K562 (cell line): ENCODE results near the gene THBS2. TPM values are rescaled to one million over a fixed set of nuclear protein-coding genes. Genes with fewer than 3 reads are reported as not detected.
A peak's percentile ranks its signal among the peaks of the same experiment; 100 is the strongest.

Experiments used
- CBX8 ChIP-seq: fragments of 200-600 bp; sonication (generic); IDR thresholded peaks from 2 replicates; pipeline ENCODE4 v1.6.1; 2012; ENCODE audit warnings: borderline replicate concordance, mixed run types, low read depth, mild to moderate bottlenecking, moderate library complexity, mixed read lengths, low read length, control low read depth, inconsistent platforms; ENCODE audit not compliant: poor library complexity, severe bottlenecking; ENCODE audit errors: extremely low read depth
- MAZ ChIP-seq, 2 experiments: fragments of 450-650 bp in 1 of 2; sonication (generic) in 1 of 2; formaldehyde crosslinking; IDR thresholded peaks in 1 of 2; conservative IDR thresholded peaks in 1 of 2; 2 replicates each; pipeline versions ENCODE4 v1.4.0 to v1.5.0; 2020; ENCODE audit warnings: mild to moderate bottlenecking in 1 of 2, missing genetic modification reagents in 1 of 2
- TEAD2 ChIP-seq: fragments of 450-650 bp; IDR thresholded peaks from 2 replicates; pipeline ENCODE4 v1.6.1; 2016; ENCODE audit warnings: missing genetic modification characterization, control low read depth, missing compliant biosample characterization
- XRCC4 ChIP-seq: IDR thresholded peaks from one replicate; pipeline ENCODE4 v1.6.1; 2011; ENCODE audit not compliant: insufficient read depth, insufficient read length; ENCODE audit errors: extremely low read depth
- ZZZ3 ChIP-seq: fragments of 450-650 bp; IDR thresholded peaks from 2 replicates; pipeline ENCODE4 v1.6.1; 2016; ENCODE audit warnings: antibody characterized with exemption, mild to moderate bottlenecking, moderate library complexity
- polyA plus RNA-seq, 8 experiments: library from polyadenylated mRNA; depleted of rRNA in 4 of 8; stranded (reverse) in 5 of 8; unstranded in 3 of 8; fragments of >200 nt; fragmentation: Nextera tagmentation in 2 of 8; fragmentation: Illumina TruSeq in 1 of 8; extraction: Ambion mirVana in 2 of 8; extraction: Trizol in 1 of 8; gene quantifications; 2 replicates each; pipeline versions ENCODE4 v1.2.1 to v1.2.3, GENCODE V29; 2011 to 2014; ENCODE audit warnings: inconsistent platforms in 1 of 8, missing spikeins in 1 of 8
- total RNA-seq, 7 experiments: library from RNA; depleted of rRNA in 6 of 7; stranded (reverse); fragments of >200 nt in 6 of 7; fragmentation: Illumina TruSeq in 2 of 7; extraction: Trizol in 2 of 7; gene quantifications; 2 replicates each; pipeline versions ENCODE4 v1.2.1 to v1.2.3, GENCODE V29; 2011 to 2021; ENCODE audit warnings: low replicate concordance in 1 of 7
- TF ChIP-seq, protein P1 (sequence below): fragments of 450-650 bp; IDR thresholded peaks from 2 replicates; pipeline ENCODE4 v1.6.1; 2018; ENCODE audit not compliant: partially characterized antibody
- TF ChIP-seq, protein P2 (sequence below), 3 experiments: fragments of 200-800 bp in 1 of 3; fragments of 250-450 bp in 1 of 3; fragments of 450-650 bp in 1 of 3; sonication (Bioruptor Pico) in 1 of 3; sonication (Bioruptor generic) in 1 of 3; formaldehyde crosslinking in 1 of 3; IDR thresholded peaks; 2 replicates each; pipeline versions ENCODE4 v1.6.1 to v1.8.0; 2016 to 2022; ENCODE audit warnings: mild to moderate bottlenecking in 2 of 3, missing genetic modification characterization in 2 of 3, missing compliant biosample characterization in 1 of 3, moderate library complexity in 1 of 3
- TF ChIP-seq, protein P3 (sequence below): fragments of 200-400 bp; formaldehyde crosslinking; IDR thresholded peaks from 2 replicates; pipeline ENCODE4 v1.6.1; 2017; ENCODE audit warnings: mild to moderate bottlenecking, low read depth, low read length, moderate library complexity
- TF ChIP-seq, protein P4 (sequence below): fragments of 450-650 bp; IDR thresholded peaks from 2 replicates; pipeline ENCODE4 v1.6.1; 2016; ENCODE audit warnings: mild to moderate bottlenecking

The THBS2 gene
- total and polyA plus RNA-seq, 9 of the 15 experiments (the other 6 are each of a cell fraction or from before 2014, with no cell fraction given), result 0.03 to 0.11 (median 0.03) TPM; not detected in 6

DNA sequence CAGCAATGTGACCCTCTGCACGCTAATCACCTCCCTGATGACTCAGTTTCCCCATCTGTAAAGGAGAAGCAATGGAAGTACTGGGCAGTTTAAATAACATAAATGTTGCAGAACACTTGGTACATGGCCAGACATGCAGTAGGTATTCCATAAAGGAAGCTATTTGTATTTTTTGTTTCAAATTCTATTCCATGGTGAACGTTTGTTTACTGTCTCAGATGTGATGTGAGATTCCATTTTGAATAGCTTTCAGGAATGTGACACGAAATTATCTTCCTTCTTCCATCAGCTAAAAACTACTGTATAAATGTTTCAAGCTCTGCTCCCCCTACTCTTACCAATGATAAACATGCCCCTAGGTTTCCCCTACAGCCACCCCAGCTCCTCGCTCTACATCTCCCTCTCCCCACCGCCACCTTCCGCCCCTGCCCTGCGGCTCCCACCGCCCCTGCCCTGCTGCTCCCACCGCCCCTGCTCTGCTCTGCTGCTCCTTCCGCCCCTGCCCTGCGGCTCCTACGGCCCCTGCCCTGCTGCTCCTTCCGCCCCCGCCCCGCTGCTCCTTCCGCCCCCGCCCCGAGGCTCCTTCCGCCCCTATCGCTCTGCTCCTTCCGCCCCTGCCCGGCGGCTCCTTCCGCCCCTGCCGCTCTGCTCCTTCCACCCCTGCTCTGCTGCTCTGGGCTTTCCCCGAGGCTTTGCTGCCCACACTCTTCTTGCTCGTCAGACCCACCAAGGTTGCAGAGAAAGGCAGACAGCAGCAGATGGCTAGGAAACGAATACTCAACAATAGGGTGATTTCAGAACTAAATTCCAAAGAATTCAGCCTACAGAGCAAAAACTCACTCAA, 78.9 kb downstream of the THBS2 start (continued):
- TF ChIP-seq, protein P1, sequence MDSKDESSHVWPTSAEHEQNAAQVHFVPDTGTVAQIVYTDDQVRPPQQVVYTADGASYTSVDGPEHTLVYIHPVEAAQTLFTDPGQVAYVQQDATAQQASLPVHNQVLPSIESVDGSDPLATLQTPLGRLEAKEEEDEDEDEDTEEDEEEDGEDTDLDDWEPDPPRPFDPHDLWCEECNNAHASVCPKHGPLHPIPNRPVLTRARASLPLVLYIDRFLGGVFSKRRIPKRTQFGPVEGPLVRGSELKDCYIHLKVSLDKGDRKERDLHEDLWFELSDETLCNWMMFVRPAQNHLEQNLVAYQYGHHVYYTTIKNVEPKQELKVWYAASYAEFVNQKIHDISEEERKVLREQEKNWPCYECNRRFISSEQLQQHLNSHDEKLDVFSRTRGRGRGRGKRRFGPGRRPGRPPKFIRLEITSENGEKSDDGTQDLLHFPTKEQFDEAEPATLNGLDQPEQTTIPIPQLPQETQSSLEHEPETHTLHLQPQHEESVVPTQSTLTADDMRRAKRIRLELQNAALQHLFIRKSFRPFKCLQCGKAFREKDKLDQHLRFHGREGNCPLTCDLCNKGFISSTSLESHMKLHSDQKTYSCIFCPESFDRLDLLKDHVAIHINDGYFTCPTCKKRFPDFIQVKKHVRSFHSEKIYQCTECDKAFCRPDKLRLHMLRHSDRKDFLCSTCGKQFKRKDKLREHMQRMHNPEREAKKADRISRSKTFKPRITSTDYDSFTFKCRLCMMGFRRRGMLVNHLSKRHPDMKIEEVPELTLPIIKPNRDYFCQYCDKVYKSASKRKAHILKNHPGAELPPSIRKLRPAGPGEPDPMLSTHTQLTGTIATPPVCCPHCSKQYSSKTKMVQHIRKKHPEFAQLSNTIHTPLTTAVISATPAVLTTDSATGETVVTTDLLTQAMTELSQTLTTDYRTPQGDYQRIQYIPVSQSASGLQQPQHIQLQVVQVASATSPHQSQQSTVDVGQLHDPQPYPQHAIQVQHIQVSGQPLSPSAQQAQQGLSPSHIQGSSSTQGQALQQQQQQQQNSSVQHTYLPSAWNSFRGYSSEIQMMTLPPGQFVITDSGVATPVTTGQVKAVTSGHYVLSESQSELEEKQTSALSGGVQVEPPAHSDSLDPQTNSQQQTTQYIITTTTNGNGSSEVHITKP, result no peak
- TF ChIP-seq XRCC4, result no peak
- TF ChIP-seq, protein P2, sequence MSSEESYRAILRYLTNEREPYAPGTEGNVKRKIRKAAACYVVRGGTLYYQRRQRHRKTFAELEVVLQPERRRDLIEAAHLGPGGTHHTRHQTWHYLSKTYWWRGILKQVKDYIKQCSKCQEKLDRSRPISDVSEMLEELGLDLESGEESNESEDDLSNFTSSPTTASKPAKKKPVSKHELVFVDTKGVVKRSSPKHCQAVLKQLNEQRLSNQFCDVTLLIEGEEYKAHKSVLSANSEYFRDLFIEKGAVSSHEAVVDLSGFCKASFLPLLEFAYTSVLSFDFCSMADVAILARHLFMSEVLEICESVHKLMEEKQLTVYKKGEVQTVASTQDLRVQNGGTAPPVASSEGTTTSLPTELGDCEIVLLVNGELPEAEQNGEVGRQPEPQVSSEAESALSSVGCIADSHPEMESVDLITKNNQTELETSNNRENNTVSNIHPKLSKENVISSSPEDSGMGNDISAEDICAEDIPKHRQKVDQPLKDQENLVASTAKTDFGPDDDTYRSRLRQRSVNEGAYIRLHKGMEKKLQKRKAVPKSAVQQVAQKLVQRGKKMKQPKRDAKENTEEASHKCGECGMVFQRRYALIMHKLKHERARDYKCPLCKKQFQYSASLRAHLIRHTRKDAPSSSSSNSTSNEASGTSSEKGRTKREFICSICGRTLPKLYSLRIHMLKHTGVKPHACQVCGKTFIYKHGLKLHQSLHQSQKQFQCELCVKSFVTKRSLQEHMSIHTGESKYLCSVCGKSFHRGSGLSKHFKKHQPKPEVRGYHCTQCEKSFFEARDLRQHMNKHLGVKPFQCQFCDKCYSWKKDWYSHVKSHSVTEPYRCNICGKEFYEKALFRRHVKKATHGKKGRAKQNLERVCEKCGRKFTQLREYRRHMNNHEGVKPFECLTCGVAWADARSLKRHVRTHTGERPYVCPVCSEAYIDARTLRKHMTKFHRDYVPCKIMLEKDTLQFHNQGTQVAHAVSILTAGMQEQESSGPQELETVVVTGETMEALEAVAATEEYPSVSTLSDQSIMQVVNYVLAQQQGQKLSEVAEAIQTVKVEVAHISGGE (CRISPR knock-in tag; IDR thresholded peaks at IDR 0.05), result peak in 1 of 3 experiments; percentile 81; a peak in 2 of 6 replicates
- TF ChIP-seq, protein P3, sequence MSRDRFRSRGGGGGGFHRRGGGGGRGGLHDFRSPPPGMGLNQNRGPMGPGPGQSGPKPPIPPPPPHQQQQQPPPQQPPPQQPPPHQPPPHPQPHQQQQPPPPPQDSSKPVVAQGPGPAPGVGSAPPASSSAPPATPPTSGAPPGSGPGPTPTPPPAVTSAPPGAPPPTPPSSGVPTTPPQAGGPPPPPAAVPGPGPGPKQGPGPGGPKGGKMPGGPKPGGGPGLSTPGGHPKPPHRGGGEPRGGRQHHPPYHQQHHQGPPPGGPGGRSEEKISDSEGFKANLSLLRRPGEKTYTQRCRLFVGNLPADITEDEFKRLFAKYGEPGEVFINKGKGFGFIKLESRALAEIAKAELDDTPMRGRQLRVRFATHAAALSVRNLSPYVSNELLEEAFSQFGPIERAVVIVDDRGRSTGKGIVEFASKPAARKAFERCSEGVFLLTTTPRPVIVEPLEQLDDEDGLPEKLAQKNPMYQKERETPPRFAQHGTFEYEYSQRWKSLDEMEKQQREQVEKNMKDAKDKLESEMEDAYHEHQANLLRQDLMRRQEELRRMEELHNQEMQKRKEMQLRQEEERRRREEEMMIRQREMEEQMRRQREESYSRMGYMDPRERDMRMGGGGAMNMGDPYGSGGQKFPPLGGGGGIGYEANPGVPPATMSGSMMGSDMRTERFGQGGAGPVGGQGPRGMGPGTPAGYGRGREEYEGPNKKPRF, result no peak
- no peak for TF ChIP-seq ZZZ3
- no peak for TF ChIP-seq CBX8
- TF ChIP-seq, protein P4, sequence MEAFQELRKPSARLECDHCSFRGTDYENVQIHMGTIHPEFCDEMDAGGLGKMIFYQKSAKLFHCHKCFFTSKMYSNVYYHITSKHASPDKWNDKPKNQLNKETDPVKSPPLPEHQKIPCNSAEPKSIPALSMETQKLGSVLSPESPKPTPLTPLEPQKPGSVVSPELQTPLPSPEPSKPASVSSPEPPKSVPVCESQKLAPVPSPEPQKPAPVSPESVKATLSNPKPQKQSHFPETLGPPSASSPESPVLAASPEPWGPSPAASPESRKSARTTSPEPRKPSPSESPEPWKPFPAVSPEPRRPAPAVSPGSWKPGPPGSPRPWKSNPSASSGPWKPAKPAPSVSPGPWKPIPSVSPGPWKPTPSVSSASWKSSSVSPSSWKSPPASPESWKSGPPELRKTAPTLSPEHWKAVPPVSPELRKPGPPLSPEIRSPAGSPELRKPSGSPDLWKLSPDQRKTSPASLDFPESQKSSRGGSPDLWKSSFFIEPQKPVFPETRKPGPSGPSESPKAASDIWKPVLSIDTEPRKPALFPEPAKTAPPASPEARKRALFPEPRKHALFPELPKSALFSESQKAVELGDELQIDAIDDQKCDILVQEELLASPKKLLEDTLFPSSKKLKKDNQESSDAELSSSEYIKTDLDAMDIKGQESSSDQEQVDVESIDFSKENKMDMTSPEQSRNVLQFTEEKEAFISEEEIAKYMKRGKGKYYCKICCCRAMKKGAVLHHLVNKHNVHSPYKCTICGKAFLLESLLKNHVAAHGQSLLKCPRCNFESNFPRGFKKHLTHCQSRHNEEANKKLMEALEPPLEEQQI, result no peak
- TF ChIP-seq TEAD2 (tag), result no peak
- TF ChIP-seq MAZ (CRISPR knock-in tag; conservative IDR thresholded peaks at IDR 0.05 in 1 of 2, IDR thresholded peaks at IDR 0.05 in 1 of 2), result peak in 1 of 2 experiments; percentile 23; a peak in 1 of 4 replicates
